ELR (cell line): ENCODE measurements around the gene MYH16.
"Not testable (repeated sequence)": the region's sequence is repeated elsewhere in the genome, so short reads cannot be mapped to it uniquely, and the experiment has no call there.

Experiments
- DNase-seq: peaks from one replicate; pipeline ENCODE4 v3.0.0-alpha.2; 2015; ENCODE audit warnings: low read depth

MYH16 gene

DNA sequence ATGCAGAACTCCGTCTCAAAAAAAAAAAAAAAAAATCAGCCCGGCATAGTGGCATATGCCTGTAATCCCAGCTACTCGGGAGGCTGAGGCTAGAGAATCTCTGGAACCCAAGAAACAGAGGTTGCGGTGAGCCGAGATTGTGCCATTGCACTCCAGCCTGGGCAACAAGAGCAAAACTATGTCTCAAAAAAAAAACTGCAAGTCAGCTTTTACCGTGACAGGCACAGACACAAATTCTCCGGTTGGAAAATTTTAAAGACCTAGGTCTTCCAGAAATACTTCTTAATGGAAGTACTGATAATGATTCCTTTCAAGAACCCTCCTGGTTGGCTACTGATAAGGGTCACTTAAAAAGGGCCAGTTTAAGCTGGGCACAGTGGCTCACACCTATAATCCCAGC lies 82.5 kb downstream of the MYH16 start:
- DNase-seq: no peak

DNA sequence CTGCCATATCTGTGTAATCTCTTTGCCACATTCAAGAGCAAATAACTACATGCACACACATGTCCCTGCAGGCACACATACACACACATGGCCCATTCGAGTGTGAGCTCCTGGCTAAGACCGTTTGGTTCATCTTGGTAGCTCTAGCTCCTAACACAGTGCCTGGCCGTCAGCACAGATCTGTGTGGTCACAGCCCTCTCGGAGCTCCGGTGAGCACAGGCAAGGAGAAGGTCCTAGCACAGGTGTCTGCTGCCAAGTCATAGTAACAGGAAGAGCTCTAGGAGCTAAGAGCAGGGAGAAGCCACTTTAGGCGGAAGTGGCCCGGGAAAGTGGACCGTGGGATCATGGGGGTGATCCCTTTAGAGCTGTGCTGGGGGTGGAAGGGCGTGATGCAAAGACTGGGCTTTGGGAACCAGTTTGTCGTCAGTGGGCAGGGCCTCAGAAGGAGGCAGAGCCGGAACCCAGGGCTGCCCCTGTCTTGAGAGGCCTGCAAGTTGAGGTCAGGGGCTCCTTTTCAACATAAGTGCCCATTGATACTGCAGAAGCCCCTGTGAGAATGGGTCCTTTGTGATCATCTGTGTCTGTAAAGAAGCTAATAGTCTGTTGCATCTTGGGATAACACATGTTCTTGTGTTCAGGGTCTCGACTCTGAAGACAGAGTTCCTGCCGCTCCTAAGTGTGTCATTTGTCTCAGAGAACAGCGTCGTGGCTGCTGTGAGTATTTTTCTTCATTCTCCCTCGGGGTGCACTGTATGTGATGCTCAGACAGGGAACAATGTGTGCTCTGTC lies 85.3 kb downstream of the MYH16 start:
- DNase-seq: no peak

DNA sequence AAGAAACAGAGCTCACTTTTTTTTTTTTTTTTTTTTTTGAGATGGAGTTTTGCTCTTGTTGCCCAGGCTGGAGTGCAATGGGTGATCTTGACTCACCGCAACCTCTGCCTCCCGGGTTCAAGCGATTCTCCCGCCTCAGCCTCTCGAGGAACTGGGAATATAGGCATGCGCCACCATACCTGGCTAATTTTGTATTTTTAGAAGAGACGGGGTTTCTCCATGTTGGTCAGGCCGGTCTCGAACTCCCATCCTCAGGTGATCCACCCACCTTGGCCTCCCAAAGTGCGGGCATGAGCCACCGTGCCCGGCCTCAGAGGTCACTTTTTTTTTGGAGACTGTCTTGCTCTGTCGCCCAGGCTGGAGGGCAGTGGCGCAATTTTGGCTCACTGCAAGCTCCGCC lies 85.9 kb downstream of the MYH16 start:
- DNase-seq: not testable (repeated sequence)

DNA sequence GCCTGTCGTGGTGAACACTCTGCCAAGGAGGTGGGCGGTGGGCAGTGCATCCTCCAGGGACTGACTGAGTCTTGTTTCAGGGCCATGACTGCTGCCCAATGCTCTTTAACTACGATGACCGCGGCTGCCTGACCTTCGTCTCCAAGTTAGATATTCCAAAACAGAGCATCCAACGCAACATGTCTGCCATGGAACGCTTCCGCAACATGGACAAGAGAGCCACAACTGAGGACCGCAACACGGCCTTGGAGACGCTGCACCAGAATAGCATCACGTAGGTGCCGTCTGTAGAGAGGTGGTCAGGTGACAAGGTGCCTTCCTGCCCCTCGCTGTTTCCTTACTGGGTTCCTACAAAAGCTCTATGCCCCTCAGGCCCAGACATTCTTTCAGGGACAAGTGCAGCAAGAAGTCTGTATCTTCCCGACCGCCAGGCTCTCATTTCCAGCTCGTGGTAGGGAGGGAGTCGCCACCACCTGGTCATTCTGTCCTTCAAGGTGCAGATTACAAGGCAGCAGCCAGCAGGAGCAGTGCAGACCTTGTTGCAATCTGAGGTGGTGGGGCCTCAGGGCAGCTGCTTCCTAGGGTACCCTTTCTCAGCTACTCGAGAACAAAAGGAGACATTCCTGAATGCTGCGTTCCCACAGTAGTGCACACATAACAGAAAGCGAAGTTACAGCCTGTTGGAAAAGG lies 87.0 kb downstream of the MYH16 start:
- no peak for DNase-seq
